Uterus (tissue), 2 donors: Measurements from ENCODE around the gene NXPH1.

Experiments
- POLR2A ChIP-seq, 2 donors: fragments of 450-650 bp; IDR thresholded peaks; one replicate each; pipeline ENCODE4 v1.6.1; 2016; ENCODE audit warnings: antibody characterized with exemption in 2 of 2, mild to moderate bottlenecking in 1 of 2, moderate library complexity in 1 of 2
- TF ChIP-seq, protein P1 (sequence below), 4 experiments: fragments of 200-600 bp in 2 of 4; fragments of 450-650 bp in 2 of 4; sonication (generic) in 2 of 4; IDR thresholded peaks; one replicate each; pipeline ENCODE4 v1.5.1; 2016 to 2019; ENCODE audit warnings: antibody characterized with exemption in 4 of 4, mild to moderate bottlenecking in 2 of 4, moderate library complexity in 1 of 4

DNA sequence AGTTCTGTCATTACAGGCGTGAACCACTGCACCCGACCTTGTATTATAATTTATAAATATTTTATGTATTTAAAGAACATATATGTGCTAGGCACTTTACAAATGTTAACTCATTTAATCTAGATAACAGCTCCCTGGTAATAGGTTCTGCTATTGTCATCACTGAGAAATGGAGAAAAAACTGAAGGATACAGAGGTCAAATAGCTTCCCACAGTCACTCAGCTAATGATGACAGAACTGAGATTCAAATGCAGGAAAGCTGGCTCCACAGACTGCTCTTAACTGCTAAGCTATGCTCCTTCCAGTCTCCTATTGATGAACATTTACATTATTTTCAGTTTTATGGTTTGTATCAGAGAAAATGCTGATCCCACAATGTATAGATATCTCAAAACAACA lies 28.9 kb downstream of the NXPH1 start:
- TF ChIP-seq, protein P1, sequence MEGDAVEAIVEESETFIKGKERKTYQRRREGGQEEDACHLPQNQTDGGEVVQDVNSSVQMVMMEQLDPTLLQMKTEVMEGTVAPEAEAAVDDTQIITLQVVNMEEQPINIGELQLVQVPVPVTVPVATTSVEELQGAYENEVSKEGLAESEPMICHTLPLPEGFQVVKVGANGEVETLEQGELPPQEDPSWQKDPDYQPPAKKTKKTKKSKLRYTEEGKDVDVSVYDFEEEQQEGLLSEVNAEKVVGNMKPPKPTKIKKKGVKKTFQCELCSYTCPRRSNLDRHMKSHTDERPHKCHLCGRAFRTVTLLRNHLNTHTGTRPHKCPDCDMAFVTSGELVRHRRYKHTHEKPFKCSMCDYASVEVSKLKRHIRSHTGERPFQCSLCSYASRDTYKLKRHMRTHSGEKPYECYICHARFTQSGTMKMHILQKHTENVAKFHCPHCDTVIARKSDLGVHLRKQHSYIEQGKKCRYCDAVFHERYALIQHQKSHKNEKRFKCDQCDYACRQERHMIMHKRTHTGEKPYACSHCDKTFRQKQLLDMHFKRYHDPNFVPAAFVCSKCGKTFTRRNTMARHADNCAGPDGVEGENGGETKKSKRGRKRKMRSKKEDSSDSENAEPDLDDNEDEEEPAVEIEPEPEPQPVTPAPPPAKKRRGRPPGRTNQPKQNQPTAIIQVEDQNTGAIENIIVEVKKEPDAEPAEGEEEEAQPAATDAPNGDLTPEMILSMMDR (IDR thresholded peaks at IDR 0.05) = no peak
- no peak for TF ChIP-seq POLR2A (IDR thresholded peaks at IDR 0.05)
